NCI-H446 (cell line): ENCODE data around the gene GKAP1.
"Not testable (repeated sequence)": the region's sequence is repeated elsewhere in the genome, so short reads cannot be mapped to it uniquely, and the experiment has no call there.

ENCODE experiments used
- DNase-seq, 2 experiments: peaks; one replicate each; lab custom pipeline; 2025; lab: John Stamatoyannopoulos, UW

GKAP1 gene

DNA sequence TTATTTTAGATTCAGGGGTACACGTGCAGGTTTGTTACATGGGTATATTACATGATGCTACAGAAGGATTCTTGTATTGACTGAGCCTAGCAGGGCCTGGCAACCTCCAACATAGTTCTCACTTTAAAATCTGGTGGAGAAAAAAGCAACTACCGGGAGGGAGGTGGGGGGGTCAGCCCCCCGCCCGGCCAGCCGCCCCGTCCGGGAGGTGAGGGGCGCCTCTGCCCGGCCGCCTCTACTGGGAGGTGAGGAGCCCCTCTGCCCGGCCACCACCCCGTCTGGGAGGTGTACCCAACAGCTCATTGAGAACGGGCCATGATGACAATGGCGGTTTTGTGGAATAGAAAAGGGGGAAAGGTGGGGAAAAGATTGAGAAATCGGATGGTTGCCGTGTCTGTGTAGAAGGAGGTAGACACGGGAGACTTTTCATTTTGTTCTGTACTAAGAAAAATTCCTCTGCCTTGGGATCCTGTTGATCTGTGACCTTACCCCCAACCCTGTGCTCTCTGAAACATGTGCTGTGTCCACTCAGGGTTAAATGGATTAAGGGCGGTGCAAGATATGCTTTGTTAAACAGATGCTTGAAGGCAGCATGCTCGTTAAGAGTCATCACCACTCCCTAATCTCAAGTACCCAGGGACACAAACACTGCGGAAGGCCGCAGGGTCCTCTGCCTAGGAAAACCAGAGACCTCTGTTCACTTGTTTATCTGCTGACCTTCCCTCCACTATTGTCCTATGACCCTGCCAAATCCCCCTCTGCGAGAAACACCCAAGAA is 88.8 kb downstream of the GKAP1 start:
- DNase-seq, result not testable (repeated sequence)

- DNase-seq, result no peak
Measured at GRCh38 chr9:83724436-83724835, 93.1 kb downstream of the GKAP1 start.

DNA sequence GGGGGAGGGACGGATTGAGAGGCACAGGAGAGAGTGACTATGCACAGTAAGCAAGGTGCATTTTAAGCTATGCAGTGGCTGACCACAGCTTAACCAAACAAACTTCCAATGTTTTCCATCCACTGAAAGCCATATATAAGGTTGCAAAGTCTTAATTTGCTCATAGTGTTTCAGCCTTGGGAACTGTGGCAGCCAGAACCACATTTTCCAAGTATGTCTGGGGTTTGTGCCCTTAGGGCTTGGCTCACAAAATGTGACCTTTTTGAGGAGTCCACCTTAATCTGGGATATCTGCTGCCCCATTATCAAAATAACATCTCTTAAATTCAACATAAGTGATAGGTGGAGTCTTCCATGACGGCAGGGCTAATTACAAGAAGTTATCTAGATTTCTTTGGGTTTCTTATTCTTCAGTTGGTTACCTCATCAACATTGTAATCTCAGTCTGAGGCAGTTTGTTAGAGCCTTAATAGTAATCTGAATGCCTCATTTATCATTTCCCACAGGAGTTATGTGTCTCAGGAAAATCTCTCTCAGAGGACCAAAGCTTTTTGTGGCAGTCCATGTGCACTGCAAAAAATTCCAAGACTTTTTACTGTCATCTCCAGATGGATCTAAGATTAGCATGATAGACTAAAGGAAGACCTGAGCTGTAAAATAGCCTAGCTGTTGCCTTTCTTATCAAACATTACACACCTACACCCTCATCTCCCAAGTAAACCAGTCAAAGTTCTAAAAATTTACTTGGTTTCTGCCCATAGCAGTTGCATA is 94.7 kb downstream of the GKAP1 start:
- DNase-seq, result no peak

DNA sequence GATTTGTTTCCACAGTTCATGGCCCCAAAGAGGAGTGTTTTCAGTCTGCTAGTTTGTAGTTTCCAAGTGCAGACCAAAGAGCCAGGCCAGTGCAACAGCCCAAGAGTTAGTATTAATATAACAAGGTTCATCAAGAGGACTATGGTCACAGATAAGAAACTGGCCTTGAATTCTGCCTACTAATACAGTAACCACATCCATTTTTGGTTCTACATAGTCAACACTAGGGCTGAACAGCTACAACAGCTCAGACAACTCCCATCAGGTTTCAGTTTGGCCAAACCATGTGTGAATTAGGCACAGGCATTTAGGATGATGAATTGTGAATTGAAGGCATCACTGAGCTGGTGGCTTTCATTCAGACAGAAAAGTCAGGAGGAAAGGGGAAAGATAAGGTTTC is 96.1 kb downstream of the GKAP1 start:
- DNase-seq, result no peak

DNA sequence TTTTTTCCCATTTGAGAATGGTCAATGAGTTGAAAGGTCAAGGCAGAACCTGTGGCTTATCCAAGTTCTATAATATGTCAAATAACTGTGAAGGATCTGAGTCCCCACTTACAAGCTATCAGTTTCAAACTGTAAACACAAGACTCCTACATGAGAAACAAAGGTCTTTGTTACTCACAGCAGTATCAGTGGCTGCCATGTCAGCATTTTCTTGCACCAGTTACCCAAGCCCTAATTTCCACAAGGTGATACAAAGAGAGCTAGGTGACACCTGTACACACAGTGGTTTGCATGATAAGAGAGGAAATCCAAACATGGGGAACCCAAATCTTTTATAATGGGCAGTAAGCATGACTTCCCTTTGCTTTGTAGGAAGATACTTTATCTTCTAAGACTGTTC is 101.8 kb downstream of the GKAP1 start:
- DNase-seq, result no peak

GRCh38 chr9:83715221-83715620 is 102.3 kb downstream of the GKAP1 start:
- no peak for DNase-seq

DNA sequence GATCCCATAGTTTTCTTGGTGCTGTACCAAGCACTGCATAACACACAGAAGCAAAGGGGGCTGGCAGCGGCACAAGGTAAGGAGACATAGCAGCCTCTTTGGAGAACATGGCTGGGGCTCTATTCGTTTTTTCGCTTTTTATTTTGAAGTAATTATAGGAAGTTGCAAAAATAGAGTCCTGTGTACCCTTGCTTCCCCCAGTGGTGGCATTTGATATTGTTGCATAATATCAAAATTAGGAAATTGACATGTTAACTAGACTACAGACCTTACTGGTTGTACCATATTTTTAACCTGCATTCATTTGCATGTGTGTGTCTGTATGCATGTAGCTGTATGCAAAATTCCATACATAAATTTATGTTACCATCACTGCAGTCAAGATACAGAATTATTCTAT is 103.2 kb downstream of the GKAP1 start:
- DNase-seq, result no peak

GRCh38 chr9:83708515-83709158 is 108.9 kb downstream of the GKAP1 start:
- DNase-seq, result no peak

DNA sequence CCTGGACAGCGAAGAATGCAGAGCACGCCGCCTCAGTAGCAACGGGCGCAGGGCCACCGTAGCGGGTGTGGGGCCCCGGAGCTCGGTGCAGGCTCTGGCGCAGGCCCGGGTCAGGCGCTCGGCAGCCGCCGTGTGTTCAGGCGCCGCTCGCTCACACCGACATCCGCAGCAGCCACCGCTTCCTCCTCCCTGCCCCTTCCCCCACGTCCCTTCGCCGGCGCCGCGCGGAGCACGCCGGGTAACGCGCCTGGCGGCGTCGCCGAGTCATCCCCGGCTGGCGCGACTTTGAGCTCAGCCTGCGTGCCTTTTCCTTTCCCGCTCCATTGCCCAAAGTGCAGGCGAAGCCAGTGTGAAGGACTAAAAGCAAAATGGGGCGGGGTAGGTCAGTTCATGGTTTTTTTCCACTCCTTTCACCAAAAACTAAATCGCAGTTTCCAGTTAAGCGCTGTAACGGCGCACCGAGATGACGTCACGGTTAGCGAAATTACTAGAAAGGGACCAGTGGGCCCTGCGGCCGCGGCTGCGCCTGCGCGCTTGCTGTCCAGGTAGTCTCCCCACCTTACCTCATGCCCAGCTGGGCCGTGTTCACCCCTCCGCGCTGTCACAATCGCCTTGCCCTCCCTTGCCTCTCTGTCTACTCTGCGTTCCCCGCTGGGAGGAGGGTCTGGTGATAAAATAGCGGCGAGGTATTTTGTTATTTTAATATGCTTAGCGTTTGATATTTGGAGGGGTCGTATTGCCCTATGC is 109.6 kb downstream of the GKAP1 start, which contains the start of gene UBQLN1:
UBQLN1 (minus strand) TSS at position 191 of the 747 bp plus-strand sequence. CDS start 279 bp downstream, outside the sequence.
- DNase-seq, result peak; percentile 59 to 87

DNA sequence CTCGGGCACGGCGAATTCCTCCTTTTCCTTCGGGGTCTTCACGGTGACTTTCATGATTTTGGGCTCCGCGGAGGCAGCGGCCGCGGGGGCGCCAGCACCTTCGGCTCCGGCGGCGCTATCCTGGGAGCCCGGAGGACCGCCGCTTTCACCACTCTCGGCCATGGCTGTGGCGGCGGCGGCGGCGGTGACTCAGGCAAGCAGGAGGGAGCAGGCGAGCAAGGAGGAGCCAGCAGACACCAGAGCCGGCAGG is 110.1 kb downstream of the GKAP1 start:
- DNase-seq, result peak in 1 of 2 experiments; percentile 45

GRCh38 chr9:83706676-83707517 is 110.7 kb downstream of the GKAP1 start:
- no peak for DNase-seq

DNA sequence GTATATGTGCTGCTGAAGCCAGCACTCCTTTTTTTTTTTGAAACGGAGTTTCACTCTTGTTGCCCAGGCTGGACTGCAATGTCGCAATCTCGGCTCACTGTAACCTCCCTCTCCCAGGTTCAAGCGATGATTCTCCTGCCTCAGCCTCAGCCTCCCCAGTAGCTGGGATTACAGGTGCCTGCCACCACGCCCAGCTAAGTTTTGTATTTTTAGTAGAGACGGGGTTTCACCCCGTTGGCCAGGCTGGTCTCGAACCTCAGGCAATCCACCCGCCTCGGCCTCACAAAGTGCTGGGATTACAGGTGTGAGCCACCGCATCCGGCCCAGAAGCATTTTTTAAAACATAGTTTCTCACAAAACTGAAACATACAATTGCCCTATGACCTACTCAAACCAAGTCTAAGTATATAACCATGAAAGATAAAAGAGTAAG is 112.3 kb downstream of the GKAP1 start:
- not testable (repeated sequence) for DNase-seq

DNA sequence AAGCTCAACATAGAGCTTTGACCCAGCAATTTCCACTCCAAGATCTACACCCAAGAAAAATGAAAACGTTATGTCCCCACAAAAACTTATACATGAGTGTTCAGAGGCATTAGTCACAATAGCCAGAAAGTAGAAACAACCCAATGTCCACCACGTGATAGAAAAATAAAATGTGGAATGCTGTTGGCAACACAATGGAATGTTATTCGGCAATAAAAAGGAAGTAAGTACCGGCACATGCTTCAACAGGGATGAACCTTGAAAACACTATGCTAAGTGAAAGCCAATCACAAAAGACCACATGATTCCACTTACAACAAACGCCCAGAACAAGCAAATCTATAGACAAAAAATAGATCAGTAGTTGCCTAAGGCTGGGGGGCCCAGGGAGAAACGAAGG is 115.8 kb downstream of the GKAP1 start:
- no peak for DNase-seq

DNA sequence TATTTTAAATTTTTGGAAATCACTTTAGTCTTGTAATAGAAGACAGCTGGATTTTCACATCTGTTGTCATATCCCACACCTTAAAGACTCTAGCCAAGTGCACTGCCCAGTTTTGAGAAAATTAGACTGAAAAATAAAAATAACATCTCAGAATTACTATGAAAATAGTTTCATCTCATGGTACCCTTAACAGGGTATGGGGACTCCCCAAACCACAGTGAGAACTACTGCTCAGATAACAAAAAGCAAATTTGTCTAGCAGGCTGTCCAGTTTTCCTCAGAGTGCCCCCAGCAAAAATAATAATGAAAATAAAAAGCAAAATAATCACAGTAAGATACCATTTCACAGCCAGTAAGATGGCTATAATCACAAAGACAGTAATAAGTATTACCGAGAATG is 116.3 kb downstream of the GKAP1 start:
- no peak for DNase-seq

GRCh38 chr9:83699615-83700014 is 118.0 kb downstream of the GKAP1 start:
- no peak for DNase-seq

GRCh38 chr9:83698976-83699585 is 118.5 kb downstream of the GKAP1 start:
- no peak for DNase-seq

- no peak for DNase-seq
Measured at GRCh38 chr9:83691492-83691891, 126.1 kb downstream of the GKAP1 start.
